NCI-H1436 (cell line): ENCODE results near the gene ENTPD7.

Source experiments
- DNase-seq: peaks from one replicate; lab custom pipeline; 2025; lab: John Stamatoyannopoulos, UW

ENTPD7 gene

GRCh38 chr10:99748823-99749451, 89.6 kb downstream of the ENTPD7 start:
- DNase-seq, result no peak

GRCh38 chr10:99750641-99751040, 91.3 kb downstream of the ENTPD7 start:
- DNase-seq, result no peak

- DNase-seq, result no peak
Observed at GRCh38 chr10:99754670-99755069, 95.4 kb downstream of the ENTPD7 start.
